SK-N-MC (cell line): Measurements from ENCODE around the gene TAOK1.

Experiments used
- EZH2 ChIP-seq: fragments of 200-600 bp; sonication (generic); IDR thresholded peaks from one replicate; pipeline ENCODE4 v1.6.1; 2017; ENCODE audit warnings: antibody characterized with exemption
- POLR2AphosphoS5 ChIP-seq: IDR thresholded peaks from 2 replicates; pipeline ENCODE4 v1.6.1; 2012; ENCODE audit warnings: mild to moderate bottlenecking, low read depth, low read length, borderline replicate concordance

DNA sequence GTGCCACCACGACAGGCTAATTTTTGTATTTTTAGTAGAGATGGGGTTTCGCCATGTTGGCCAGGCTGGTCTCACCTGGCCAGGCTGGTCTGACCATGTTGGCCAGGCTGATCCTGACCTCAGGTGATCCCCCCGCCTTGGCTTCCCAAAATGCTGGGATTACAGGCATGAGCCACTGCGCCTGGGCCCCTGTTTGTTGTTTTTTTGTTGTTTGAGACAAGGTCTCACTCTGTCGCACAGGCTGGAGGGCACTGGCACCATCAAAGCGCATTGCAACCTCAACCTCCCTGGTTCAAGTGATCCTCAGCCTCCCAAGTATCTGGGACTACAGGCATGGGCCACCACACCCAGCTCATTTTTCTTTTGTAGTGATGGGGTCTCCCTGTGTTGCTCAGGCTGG is 43.7 kb upstream of the TAOK1 start:
- no peak for TF ChIP-seq EZH2
- no peak for TF ChIP-seq POLR2AphosphoS5
